D341Med (cell line): ENCODE data around the gene PRUNE2.
"Not testable (repeated sequence)": the region's sequence is repeated elsewhere in the genome, so short reads cannot be mapped to it uniquely, and the experiment has no call there.

Experiments
- DNase-seq: peaks from one replicate; pipeline ENCODE4 v3.0.0; 2012; ENCODE audit warnings: low spot score

The PRUNE2 gene

DNA sequence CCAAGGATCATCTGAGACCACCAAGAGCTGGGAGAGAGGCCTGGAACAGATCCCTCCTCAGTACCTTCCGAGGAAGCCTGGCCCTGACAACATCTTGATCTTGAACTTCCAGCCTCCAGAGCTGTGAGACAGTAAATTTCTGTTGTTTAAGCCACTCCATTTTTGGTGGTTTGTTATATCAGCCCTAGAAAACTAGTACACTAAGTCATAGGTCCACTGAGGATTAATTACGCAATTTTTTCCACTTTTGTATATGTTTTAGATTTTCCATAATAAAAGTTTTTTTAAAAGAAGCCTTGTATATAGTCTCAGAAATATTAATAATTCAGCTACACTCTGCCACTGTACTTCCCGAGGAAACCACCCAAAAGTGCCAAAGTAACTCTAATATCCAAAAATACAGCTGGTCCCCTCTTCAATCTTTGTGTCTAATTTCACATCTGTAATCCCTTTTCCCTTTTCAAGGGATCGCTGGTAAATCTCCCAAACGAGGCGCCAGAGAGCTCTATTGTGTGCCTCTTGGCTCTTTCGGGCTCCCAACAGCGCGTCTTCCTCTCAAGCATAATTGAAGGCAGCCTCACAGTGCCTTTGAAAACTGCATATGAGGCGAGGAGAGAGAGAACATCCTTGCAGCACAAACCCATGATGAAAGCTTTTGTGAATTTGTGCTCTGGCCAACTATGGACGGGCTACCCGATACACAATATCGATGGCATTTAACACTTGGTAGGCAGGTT lies 32.7 kb downstream of the PRUNE2 start:
- no peak for DNase-seq

DNA sequence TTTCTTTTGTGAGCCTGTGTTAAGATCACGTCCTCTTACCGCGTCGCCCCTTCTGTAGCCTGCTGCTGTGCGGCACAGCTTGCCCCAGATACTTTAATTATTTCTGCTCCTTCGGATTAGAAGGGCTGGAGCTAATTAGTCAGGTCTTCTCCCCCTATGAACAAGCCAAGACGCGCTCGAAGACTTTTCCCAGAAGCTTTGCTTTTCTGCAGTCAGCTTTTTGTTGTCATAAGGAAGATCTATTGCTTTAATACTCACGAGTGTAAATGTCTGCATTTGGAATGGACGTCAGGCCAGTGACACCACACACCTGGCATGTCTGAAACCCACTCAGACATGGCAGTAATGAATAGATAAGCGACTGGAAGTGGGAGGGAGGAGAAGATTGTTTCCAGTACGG lies 37.0 kb downstream of the PRUNE2 start:
- peak; percentile 50 for DNase-seq

DNA sequence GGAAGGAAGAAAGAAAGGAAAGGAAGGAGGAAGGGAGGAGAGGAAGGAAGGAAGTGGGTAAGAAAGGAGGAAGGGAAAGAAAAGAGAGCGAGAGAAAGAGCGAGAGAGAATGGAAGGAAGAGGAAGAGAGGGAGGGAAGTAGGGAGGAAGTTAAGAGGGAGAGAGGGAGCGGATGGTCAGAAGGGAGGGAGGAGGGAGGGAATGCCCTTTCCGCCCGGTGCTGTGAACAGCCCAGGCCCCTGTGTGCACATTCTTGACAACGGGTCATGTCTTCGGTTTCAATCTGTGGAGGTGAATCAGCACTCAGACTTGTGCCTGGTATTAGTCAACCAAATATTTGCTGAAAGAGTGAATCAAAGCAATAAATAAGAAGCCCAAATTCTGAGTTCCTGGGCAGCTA lies 39.2 kb downstream of the PRUNE2 start:
- DNase-seq = no peak

DNA sequence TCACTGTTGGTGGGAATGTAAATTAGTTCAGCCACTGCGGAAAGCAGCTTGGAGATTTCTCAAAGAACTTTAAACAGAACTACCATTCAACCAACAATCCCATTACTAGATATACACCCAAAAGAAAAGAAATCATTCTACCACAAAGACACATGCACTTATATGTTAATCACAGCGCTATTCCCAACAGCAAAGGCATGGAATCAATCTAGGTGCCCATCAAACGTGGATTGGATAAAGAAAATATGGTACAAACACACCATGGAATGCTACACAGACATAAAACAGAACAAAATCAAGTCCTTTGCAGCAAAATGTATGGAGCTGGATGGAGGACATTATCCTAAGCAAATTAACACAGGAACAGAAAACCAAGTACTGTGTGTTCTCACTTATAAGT lies 42.1 kb downstream of the PRUNE2 start:
- DNase-seq = no peak

DNA sequence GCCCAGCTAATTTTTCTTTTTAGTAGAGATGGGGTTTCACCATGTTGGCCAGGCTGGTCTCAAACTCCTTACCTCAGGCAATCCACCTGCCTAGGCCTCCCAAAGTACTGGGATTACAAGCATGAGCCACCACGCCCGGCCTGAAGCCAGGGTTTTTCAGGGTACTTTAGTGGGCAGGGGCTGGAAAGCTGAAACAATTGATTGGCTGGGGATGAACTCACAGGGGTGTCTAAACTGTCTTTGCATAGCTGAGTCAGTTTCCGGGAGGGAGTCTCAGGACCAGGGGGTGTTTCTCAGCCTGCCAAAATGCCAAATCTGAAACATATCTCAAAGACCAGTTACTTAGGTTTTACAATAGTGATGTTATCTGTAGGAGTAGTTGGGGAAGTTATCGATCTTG lies 46.1 kb downstream of the PRUNE2 start:
- no peak for DNase-seq

DNA sequence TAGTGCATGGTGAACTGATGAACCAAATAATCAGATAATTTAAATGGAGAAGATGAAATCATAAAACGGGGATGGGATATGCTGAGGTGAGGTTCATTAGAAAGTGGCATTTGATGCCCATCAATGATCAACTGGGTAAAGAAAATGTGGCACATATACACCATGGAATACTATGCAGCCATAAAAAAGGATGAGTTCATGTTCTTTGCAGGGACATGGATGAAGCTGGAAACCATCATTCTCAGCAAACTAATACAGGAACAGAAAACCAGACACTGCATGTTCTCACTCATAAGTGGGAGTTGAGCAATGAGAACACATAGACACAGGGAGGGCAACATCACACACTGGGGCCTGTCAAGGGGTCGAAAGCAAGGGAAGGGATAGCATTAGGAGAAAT lies 47.7 kb downstream of the PRUNE2 start:
- DNase-seq = not testable (repeated sequence)

DNA sequence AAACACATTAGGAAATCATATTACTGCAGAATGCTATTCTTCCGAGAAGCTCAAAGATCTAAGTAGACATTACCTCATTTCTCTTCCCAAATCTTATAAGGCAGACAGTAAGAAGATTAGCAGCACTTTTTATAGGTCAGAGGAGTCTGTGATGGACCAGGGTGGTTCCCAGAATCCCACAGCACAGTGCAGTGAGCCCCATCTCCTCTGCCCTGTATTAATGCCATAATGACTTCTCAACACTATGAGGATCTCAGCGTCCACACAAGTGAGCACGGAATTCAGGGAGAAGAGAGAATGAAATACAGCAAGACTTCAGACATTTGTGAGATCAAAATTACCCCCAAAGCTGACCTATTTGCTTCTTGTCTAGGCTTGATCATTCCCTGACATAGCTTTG lies 49.9 kb downstream of the PRUNE2 start:
- DNase-seq = no peak

DNA sequence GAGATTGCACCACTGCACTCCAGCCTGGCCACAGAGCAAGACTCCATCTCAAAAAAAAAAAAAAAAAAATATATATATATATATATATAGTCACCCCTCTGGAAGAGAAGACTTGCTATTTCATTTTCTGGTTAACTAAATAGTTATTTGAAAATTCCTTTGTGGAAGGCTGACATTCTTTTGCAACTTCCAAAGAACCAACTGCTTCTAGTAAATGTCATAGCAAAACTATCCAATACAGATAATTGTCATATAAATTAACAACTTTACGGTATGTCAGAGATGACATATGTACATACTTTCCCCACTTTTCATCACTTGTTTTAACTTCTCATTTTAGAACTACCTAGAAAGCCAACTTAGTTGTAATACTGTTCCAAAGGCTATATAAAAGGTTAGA lies 50.9 kb downstream of the PRUNE2 start:
- no peak for DNase-seq

DNA sequence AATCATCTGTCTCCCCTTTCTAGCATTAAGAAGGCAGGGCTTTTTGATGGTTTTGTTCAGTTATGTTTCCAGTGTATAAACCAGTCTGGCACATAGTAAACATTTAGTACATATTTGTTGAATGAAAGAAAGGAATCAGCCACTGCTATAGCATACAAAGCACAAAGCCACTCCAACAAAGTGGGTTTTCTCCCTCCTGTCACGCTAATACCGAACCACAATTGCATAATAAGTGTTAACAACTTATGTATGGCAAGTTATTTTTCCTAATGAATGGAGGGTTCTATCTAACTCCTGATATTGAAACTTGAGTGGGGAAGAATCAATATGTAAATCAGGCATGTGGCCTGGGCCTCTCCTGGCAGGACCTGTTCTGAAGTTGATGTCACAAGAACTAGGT lies 53.9 kb downstream of the PRUNE2 start:
- DNase-seq = no peak

DNA sequence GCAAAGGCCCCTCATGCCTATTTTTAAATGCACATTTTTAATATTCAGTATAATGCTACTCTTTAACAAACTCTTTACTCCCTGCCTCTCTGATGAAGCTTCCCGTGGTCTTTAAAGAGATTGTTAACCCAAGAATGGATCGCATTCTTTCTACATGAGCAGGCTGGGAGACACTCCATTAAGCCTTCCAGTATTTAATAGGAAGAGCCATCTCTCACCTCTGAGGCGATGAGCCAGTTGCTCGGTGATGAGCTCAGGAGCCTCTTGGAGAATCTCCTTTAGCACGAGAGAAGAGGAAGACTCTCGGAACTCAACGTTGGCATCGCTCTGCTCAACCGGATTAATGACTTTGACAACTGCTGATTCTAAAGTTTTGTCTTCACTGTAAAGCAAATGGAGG lies 59.6 kb downstream of the PRUNE2 start:
- DNase-seq = no peak

DNA sequence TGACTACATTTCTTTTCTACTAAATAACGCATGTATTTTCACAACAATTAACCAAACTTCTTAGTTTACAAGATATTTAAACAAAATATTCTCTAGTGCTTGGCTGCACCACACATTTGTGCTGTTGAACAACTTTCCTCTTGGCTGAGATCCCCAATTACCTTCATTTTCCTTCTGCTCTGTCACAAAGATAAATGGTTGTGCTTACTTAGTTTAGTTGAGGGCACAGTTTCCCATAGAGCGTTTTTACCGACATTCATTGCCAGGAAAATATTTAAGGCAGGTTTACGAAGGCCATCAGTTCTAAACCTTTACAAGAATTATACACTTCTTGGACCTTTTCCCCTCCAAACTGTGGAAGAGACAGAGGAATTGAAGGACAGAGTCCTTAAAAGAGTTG lies 60.7 kb downstream of the PRUNE2 start:
- no peak for DNase-seq

DNA sequence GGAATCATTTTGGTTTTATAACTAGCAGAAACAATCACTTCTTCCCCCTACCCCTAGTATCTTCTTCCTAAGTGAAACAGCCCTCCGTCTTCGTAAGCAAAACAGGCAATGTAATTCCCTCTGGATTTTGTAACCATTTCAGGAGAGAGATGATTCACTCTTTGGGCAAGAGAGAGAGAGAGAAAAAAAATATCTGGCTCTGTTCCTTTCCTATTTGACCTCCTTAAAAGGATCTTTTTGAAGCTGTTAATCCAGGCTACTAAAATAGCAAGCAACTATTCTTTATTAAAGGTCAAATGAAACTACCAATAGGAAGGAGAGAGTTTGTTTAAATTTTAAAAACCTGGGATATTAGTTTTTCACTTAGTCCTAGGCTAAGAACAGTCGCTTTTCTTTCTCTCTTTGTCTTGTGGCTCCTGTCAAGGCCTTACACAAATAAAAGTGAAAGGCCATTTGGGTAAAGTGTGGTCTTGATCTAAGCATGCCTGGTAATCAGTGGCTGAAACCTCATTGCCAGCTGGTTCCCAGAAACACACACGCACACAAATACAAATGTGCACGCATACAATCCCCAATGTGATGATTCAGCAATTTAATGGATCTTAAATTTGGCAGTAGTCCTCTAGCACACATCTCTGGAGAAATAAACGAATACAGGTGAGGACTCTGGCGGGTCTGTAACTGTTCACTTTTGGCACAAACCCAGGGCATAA lies 70.2 kb downstream of the PRUNE2 start:
- DNase-seq = no peak

DNA sequence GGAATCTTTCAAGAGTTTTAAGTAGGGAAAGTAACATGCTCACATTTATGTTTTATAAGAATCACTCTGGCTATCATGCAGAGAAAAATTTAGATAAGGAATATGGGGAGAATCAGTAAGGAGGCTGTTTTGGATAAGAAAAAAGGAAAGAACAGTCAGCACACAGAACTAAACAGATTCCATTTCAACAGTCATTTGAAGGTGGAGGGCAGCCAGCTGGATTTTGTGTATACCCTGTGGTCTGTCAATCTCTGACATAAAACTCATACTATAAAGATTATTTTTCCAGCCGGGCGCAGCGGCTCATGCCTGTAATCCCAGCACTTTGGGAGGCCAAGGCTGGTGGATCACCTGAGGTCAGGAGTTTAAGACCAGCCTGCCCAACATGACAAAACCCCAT lies 77.5 kb downstream of the PRUNE2 start:
- no peak for DNase-seq

DNA sequence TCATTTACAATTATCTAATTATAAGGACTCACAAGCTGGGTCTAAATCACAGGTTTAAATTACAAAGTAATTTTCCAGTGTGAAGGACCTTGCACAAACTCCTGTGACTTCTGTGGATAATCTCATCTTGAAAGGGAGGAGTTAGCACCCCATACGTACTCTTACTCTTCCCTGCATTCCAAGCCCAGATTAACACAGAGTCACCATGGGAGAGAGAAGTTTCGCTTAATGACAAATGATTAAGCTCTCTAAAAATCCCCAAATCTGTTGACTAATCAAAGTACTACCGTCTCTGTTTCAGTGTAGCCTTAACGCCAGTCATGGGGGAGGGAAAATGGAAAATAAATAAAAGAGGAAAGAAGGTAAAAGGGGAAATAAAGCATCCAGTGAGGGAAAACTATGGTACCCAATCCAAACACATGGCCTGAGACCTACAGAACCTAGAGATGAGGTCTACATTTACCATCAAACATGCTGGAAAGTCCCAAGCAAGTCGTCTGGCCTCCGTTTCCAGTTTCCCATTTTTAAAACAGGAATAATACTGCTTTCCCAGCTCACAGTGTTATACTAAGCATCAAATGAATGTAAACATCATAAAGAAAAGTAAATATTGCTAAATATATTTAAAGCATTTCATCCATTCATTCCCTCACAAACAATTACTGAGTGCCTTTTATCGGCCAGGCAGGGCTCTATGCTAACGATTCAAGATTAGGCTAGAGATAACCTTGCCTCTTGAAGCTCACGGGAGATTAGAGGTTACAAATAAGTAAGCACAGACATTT lies 78.4 kb downstream of the PRUNE2 start:
- no peak for DNase-seq

DNA sequence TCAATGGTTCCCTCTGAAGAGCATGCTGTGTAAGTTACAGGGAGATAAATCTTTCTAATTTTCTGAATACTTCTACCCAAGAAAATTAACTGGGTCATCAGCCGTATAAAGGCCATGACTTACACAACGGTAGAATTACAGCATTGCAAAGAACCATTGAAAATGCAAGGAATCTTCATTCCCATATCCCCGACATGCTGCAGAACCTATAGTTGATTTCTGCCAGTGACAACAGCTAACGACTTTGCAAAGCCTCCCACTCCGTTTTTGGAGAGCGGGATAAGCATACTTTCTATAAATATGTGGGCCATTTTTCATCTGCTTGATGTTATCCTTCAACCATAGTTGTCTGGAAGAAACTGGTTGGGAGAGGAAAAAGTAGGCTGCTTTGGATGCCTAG lies 85.5 kb downstream of the PRUNE2 start:
- DNase-seq = no peak

DNA sequence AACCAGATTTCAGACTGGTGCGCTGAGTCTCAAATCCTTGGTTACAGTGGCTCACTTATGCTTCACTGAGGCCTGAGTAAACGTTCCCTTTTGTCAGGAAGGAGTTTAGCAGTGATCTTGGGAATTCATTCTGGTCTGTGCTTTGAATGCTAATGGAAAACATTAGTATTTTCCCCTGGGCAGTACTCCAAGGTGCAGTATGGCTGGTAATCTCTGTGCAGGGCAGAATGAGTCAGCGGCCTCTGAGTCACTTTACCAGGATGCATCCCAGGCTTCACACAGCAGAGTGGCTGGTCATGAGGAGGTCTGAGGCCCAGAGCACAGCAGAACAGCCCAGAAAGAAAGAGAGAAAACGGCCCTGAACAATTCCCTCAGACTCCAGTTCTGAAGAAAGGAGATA lies 87.6 kb downstream of the PRUNE2 start:
- no peak for DNase-seq

DNA sequence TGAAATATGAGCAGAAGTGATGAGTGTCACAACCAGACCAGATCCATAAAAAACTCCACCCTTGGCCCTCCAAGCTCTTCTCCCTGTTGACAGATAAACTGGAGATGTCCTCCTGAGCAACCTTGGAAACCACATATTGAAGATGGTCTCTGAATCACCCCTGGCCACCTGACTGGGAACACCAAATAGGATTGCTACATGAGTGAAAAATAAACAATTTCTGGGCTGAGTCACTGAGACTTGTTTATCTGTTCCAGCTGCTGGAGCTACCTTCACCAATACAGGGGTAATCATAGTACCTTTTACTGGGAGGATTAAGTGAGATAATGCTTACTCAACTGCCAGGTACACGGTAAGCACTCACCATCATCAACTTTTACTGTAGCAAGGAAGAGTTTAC lies 88.4 kb downstream of the PRUNE2 start:
- no peak for DNase-seq

DNA sequence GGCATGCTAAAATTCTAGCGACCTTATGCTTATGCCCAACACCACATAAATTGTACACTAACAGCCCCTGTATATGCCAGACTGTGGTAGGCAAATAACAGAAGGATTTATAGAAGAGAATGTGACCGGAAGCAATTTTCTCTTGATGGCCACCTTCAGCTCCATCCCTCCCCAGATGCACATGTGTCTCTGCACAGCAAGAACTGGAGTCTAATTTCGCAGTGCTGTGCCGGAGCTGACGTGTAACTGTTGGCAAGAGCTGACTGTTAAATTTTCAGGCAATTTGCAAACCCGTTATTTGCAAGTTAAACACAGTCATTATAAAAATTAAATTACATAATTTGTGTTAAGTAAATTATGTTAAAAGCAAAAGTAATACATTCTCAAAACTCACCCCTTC lies 93.3 kb downstream of the PRUNE2 start:
- no peak for DNase-seq

DNA sequence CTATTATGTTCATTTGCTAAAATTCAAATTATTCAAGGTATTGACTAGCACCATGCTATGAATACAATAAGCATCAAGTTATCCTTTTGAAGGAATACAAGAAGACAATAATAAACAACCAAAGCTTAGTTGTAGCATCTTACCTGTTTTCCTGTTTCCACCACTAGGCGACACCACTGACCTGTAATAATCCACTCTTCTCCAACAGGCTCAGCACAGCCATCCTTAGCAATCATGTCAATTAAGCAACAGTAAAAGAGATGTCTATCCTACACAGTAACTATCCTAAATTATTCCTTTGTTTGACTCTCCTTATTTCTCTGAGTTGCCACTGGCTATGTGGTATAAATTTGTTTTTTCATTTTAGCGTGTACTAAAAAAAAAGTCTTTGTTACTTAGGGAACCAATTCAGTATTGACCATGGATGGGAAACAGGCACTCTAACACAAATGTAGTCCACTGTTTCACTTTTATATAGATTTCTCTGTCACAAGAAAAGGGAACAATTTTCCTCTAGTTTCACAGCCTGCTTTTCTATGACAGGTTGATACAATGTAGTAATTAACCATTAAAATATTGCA lies 95.4 kb downstream of the PRUNE2 start:
- DNase-seq = peak; percentile 57

DNA sequence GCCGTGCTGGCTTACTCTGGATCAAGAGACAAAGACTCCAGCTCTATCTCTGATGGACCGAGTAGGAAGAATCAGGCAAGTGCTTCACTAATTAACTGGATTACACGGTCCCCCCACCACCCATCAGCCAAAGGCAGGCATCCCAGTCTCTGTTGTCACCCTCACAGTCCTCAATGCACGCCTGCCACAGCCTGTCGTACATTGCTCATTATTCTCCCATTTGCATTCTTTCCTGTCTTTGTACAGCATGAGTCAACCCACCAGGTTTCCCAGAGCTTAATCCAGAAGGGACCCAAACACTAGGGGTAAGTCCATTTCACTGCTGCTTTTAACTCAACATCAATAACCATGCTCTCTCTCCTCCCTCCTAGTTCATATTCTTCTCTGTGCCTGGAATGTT lies 97.3 kb downstream of the PRUNE2 start:
- no peak for DNase-seq

DNA sequence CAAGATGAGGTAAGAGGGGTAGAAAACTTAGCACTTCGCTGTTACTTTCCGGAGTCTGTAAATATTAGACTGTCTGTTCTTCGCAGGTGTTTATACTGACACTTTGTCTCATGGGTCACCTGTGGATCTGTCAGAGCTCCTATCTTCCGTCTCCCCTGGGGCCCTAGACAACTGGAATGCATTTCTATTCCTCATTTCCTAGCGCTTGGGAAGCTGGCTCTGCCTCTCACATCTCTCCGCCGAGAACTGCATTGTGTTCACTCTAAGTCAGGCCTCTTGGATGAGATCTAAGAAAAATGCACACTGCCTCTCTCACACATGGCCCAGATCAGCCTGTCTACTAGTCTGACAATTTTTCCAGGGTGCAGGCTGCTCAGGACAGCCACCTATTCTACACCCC lies 102.2 kb downstream of the PRUNE2 start:
- DNase-seq = no peak

DNA sequence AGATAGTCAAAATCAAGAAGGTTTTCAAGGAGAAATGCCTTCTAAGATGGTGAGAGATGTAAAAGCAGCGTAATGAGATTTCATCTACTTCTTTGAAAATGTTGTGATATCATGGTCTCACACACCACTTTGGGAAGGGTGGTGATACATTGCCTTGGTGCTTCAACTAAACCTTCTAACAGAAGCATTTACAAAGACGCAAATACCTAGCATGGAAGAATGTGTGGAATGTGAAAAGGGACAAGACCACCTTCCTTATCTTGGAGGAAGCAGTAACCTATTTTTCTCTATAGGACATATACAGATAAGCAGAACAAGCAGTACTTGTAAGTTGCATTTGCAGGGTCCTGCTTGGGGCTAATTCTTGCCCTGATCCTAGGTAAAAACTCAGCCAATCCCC lies 102.8 kb downstream of the PRUNE2 start:
- no peak for DNase-seq

DNA sequence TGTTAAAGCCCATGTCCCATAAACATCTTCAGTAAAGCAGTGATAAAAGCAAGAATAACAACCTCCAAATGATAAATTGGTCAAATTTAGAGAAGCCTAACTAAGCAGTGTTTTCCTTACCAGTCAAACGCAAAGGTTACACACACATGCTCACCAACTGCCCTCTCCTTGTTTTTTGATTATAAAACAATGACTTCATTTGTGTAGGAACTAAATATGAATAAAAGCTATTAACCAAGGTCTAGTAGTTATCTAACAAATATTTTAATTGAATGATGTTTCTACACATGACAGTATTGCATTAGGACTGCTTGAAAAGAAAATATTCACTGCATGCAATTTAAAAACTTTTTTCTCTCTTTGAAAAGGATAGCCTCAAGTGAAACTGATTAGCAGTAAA lies 105.0 kb downstream of the PRUNE2 start:
- no peak for DNase-seq
